Measurements from ENCODE around the gene DNAJC16. TPM values are rescaled to one million over a fixed set of nuclear protein-coding genes. Genes with fewer than 3 reads are reported as not detected.

Gene DNAJC16
- total RNA-seq, 4 donors from 2014 or later: 7.8 to 30.3 (median 19.7) TPM

DNA sequence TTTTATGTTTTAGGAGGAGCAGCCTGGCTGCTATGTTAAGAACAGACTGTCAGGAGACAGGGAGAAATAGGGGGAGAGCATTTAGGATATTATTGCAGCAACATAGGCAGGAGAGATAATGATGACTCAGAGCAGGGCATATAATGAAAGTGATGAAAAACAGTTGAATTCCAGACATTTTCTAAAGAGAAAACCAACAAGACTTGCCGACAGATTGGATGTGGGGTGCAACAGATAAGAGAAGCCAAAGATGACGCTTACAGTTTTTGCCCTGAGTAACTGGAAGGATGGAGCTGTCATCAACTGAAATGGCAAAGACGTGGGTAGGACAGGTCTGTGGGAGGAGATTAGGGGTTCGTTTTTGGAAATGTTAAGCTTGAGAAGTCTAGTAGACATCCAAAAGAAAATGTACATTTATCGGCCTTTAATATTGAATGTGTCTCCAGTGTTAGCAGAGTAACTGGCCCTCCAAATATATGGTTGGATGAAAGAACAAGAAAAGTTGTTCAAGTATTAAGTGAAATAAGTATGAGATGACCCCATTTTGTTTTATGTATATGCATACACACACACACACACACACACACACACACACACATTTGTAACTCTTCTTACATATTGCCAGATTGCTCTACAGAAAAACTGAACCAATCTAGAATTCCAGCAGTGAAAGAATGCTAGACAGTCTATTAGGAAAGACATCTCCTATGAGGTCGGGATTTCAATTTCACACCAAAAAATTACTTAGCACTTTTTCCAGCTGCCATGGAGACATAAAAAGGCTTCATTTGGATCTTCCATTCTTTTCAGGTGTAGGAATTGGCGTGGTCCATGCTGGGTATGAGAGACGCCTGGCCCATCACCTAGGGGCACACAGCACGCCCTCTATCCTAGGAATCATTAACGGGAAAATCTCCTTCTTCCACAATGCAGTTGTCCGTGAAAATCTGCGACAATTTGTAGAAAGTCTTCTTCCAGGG is 17.2 kb downstream of the DNAJC16 start:
- in situ Hi-C loops (cut with MboI; ENCODE audit: low pct_ligation_motif_present in 1 of 4, low pct_unique_long_range_greater_than_20kb in 1 of 4, low sequenced_read_pairs in 3 of 4) (no loop called here), intact Hi-C loops (cut with DNase I; ENCODE audit: low total_unique reads) (no loop called here)
- no peak for DNase-seq
- no peak for TF ChIP-seq EP300 (IDR thresholded peaks at IDR 0.05; ENCODE audit: low read depth)
- TF ChIP-seq POLR2AphosphoS5 (IDR thresholded peaks at IDR 0.05): no peak
- TF ChIP-seq, protein P1, sequence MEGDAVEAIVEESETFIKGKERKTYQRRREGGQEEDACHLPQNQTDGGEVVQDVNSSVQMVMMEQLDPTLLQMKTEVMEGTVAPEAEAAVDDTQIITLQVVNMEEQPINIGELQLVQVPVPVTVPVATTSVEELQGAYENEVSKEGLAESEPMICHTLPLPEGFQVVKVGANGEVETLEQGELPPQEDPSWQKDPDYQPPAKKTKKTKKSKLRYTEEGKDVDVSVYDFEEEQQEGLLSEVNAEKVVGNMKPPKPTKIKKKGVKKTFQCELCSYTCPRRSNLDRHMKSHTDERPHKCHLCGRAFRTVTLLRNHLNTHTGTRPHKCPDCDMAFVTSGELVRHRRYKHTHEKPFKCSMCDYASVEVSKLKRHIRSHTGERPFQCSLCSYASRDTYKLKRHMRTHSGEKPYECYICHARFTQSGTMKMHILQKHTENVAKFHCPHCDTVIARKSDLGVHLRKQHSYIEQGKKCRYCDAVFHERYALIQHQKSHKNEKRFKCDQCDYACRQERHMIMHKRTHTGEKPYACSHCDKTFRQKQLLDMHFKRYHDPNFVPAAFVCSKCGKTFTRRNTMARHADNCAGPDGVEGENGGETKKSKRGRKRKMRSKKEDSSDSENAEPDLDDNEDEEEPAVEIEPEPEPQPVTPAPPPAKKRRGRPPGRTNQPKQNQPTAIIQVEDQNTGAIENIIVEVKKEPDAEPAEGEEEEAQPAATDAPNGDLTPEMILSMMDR (IDR thresholded peaks at IDR 0.05): no peak
- TF ChIP-seq POLR2A (IDR thresholded peaks at IDR 0.05): no peak
- Histone ChIP-seq H3K4me1 (no peaks in the 10 kb centered on the region), H3K4me3 (no peak overlapping the region), H3K36me3 (peaks cover 0 to 67% (median 27%) of the 10 kb centered on the region in 4 donors), H3K27me3 (no peaks in the 10 kb centered on the region), H3K9me3 (no peaks in the 10 kb centered on the region), H3K27ac (no peak overlapping the region)
- 93 to 94% methylated on average over 6 to 12 of the region's 12 CpGs for WGBS, 2 donors (ENCODE audit: low coverage in 1 of 2)

DNA sequence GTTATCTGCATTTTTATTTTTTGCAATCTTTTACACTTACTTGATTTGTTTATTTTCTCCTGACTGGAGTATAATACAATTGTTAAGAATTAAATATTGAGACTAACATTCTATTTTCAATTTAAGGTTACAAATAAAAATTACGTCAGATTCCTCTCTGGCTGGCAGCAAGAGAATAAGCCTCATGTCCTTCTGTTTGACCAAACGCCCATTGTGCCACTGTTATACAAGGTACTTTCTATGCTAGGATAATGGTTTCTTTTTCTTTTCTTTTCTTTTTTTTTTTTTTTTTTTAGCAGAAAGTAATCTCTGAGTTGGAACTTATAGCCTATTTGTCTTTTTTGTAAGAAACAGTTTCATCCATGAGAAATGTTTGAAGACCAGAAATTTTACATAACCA is 20.0 kb downstream of the DNAJC16 start:
- no peak overlapping the region for H3K4me3 ChIP-seq
- in situ Hi-C loops (cut with MboI; ENCODE audit: low pct_ligation_motif_present in 1 of 4, low pct_unique_long_range_greater_than_20kb in 1 of 4, low sequenced_read_pairs in 3 of 4) (no loop called here), intact Hi-C loops (cut with DNase I; ENCODE audit: low total_unique reads) (no loop called here)
- no peaks in the 10 kb centered on the region for H3K27me3 ChIP-seq
- H3K4me1 ChIP-seq: no peaks in the 10 kb centered on the region
- no peak overlapping the region for H3K27ac ChIP-seq
- H3K9me3 ChIP-seq: no peaks in the 10 kb centered on the region
- WGBS, 2 donors (ENCODE audit: low coverage in 1 of 2): 80 to 97% methylated on average over 2 of the region's 2 CpGs
- H3K36me3 ChIP-seq: peaks cover 0 to 55% (median 22%) of the 10 kb centered on the region in 4 donors
- no peak for TF ChIP-seq EP300 (IDR thresholded peaks at IDR 0.05; ENCODE audit: low read depth)
- no peak for TF ChIP-seq POLR2AphosphoS5 (IDR thresholded peaks at IDR 0.05)
- TF ChIP-seq, protein P1 (IDR thresholded peaks at IDR 0.05): no peak
- no peak for TF ChIP-seq POLR2A (IDR thresholded peaks at IDR 0.05)
- DNase-seq: no peak

DNA sequence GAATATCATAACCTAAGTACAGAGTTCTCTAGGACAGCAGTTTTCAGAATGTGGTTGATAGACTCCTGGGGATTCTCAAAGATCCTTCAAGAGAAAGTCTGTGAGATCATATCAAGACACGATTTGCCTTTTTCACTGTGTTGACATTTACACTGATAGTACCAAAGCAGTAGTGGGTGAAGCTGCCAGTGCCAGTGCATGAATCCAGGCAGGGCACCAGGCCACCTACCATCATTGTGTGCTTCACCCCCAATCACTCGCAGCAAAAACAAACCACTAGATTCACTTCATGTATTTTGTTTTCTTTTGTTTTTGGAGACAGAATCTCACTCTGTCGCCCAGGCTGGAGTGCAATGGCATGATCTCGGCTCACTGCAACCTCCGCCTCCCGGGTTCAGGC is 23.9 kb downstream of the DNAJC16 start:
- no peaks in the 10 kb centered on the region for H3K4me1 ChIP-seq
- intact Hi-C loops (cut with DNase I; ENCODE audit: low total_unique reads) (no loop called here), in situ Hi-C loops (cut with MboI; ENCODE audit: low pct_ligation_motif_present in 1 of 4, low pct_unique_long_range_greater_than_20kb in 1 of 4, low sequenced_read_pairs in 3 of 4) (no loop called here)
- TF ChIP-seq POLR2AphosphoS5 (IDR thresholded peaks at IDR 0.05) (no peak), POLR2A (IDR thresholded peaks at IDR 0.05) (no peak), EP300 (IDR thresholded peaks at IDR 0.05; ENCODE audit: low read depth) (no peak)
- TF ChIP-seq, protein P1 (IDR thresholded peaks at IDR 0.05): no peak
- H3K4me3 ChIP-seq: no peak overlapping the region
- no peaks in the 10 kb centered on the region for H3K9me3 ChIP-seq
- H3K36me3 ChIP-seq: peaks cover 0 to 33% (median 16%) of the 10 kb centered on the region in 4 donors
- no peak for DNase-seq
- WGBS, 2 donors (ENCODE audit: low coverage in 1 of 2): 88% methylated on average over 6 of the region's 6 CpGs; no CpG with 5 or more reads in 1 of the 2 donors
- H3K27ac ChIP-seq: no peak overlapping the region
- no peaks in the 10 kb centered on the region for H3K27me3 ChIP-seq

DNA sequence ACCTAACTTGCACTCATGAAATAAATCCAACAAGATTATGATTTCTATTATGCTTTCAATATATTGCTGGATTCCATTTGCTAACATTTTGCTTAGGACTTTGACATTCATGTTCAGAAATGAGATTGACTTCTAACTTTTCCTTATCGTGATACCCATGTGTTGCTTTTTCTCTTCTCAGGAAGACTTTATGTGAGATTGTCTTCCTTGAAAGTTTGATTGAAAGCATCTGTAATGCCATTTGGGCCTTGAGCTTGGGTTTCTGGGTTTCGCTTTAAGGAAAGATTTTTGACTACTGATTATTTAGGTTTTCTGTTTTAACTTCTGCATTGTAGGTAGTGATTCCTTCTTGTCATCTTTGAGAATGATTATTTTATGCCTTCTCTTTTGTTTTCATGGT is 30.4 kb downstream of the DNAJC16 start:
- Histone ChIP-seq H3K4me3 (no peak overlapping the region), H3K36me3 (peaks cover 0 to 11% (median 4%) of the 10 kb centered on the region in 4 donors), H3K27ac (no peak overlapping the region), H3K27me3 (no peaks in the 10 kb centered on the region), H3K4me1 (peaks cover 0 to 24% (median 11%) of the 10 kb centered on the region in 4 donors), H3K9me3 (no peaks in the 10 kb centered on the region)
- TF ChIP-seq EP300 (IDR thresholded peaks at IDR 0.05; ENCODE audit: low read depth) (no peak), POLR2A (IDR thresholded peaks at IDR 0.05) (no peak), POLR2AphosphoS5 (IDR thresholded peaks at IDR 0.05) (no peak)
- TF ChIP-seq, protein P1 (IDR thresholded peaks at IDR 0.05): no peak
- DNase-seq: no peak
- WGBS, 2 donors (ENCODE audit: low coverage in 1 of 2): 73 to 95% methylated on average over 1 to 2 of the region's 2 CpGs
- in situ Hi-C loops (cut with MboI; ENCODE audit: low pct_ligation_motif_present in 1 of 4, low pct_unique_long_range_greater_than_20kb in 1 of 4, low sequenced_read_pairs in 3 of 4): no loop called here
- intact Hi-C loops (cut with DNase I; ENCODE audit: low total_unique reads): no loop called here
